HG02852 (cell line): Measurements from ENCODE around the gene STARD13.

Source experiments
- ATAC-seq: cut with Tn5 transposase; IDR thresholded peaks from one replicate; pipeline ENCODE4 v1.9.1; 2021; ENCODE audit warnings: mild to moderate bottlenecking, moderate library complexity; ENCODE audit not compliant: unreplicated experiment

The STARD13 gene

GRCh38 chr13:33128134-33128533, 157.4 kb downstream of the STARD13 start:
- no peak for ATAC-seq

- ATAC-seq = no peak
Observed at GRCh38 chr13:33127009-33127551, 158.5 kb downstream of the STARD13 start.

GRCh38 chr13:33125821-33126570, 159.6 kb downstream of the STARD13 start:
- ATAC-seq = no peak

- no peak for ATAC-seq
Observed at GRCh38 chr13:33123066-33123859, 162.3 kb downstream of the STARD13 start.

- ATAC-seq = no peak
Observed at GRCh38 chr13:33119856-33120543, 165.6 kb downstream of the STARD13 start.

- ATAC-seq = no peak
Observed at GRCh38 chr13:33119022-33119781, 166.4 kb downstream of the STARD13 start.

GRCh38 chr13:33116321-33117010, 169.1 kb downstream of the STARD13 start:
- ATAC-seq = no peak

GRCh38 chr13:33115274-33115673, 170.3 kb downstream of the STARD13 start:
- ATAC-seq = no peak

- ATAC-seq = no peak
Observed at GRCh38 chr13:33114146-33114545, 171.4 kb downstream of the STARD13 start.

GRCh38 chr13:33112766-33113165, 172.8 kb downstream of the STARD13 start:
- ATAC-seq = no peak

GRCh38 chr13:33111414-33112110, 174.0 kb downstream of the STARD13 start:
- peak; percentile 5 for ATAC-seq

- ATAC-seq = peak; percentile 45
Observed at GRCh38 chr13:33110713-33111413, 174.7 kb downstream of the STARD13 start.

- ATAC-seq = no peak
Observed at GRCh38 chr13:33110386-33110712, 175.2 kb downstream of the STARD13 start.

- no peak for ATAC-seq
Observed at GRCh38 chr13:33109801-33110200, 175.8 kb downstream of the STARD13 start.

GRCh38 chr13:33109271-33109697, 176.3 kb downstream of the STARD13 start:
- peak; percentile 22 for ATAC-seq

GRCh38 chr13:33108620-33109019, 176.9 kb downstream of the STARD13 start:
- ATAC-seq = no peak

GRCh38 chr13:33107361-33107760, 178.2 kb downstream of the STARD13 start:
- no peak for ATAC-seq

- ATAC-seq = peak; percentile 41
Observed at GRCh38 chr13:33106656-33107360, 178.7 kb downstream of the STARD13 start.
